ENCODE data around the gene FADS2. TPM values are rescaled to one million over a fixed set of nuclear protein-coding genes. Genes with fewer than 3 reads are reported as not detected.

FADS2 gene
- total and polyA plus RNA-seq, 3 donors from 2014 or later: 73.5 to 123 (median 80.8) TPM

DNA sequence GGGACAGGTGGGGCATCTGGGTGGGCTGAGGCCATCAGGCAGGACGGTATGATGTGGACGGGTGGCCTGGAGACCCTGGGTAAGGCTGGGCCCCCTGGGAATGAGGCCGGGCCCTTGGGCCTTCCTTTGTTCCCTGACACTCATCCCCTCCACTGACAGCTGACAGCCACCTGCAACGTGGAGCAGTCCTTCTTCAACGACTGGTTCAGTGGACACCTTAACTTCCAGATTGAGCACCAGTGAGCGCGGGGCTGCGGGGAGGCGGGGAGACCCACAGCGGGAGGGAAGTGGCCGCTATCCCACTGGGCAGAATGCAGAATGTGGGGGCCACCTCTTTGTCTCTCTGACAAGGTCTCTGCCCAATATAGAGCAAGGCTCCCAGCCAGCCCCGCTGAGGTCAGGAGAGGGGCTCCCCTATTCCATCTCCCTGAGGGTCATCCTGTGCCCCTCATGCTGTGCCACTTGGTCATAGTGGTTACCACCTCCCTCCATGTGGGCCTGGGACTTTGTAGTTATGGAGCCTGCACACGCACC is 35.5 kb downstream of the FADS2 start:
- no peak for DNase-seq
- intact Hi-C loops (cut with DNase I; ENCODE audit: low total_unique reads): no loop called here
- Histone ChIP-seq H3K9me3 (no peaks in the 10 kb centered on the region), H3K36me3 (ENCODE audit: low read depth, missing control alignments) (no peaks in the 10 kb centered on the region), H3K27ac (no peak overlapping the region), H3K4me3 (no peak overlapping the region), H3K4me1 (peaks cover 11% of the 10 kb centered on the region), H3K27me3 (no peaks in the 10 kb centered on the region)
- TF ChIP-seq, protein P1, sequence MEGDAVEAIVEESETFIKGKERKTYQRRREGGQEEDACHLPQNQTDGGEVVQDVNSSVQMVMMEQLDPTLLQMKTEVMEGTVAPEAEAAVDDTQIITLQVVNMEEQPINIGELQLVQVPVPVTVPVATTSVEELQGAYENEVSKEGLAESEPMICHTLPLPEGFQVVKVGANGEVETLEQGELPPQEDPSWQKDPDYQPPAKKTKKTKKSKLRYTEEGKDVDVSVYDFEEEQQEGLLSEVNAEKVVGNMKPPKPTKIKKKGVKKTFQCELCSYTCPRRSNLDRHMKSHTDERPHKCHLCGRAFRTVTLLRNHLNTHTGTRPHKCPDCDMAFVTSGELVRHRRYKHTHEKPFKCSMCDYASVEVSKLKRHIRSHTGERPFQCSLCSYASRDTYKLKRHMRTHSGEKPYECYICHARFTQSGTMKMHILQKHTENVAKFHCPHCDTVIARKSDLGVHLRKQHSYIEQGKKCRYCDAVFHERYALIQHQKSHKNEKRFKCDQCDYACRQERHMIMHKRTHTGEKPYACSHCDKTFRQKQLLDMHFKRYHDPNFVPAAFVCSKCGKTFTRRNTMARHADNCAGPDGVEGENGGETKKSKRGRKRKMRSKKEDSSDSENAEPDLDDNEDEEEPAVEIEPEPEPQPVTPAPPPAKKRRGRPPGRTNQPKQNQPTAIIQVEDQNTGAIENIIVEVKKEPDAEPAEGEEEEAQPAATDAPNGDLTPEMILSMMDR (IDR thresholded peaks at IDR 0.05): no peak
- no peak for TF ChIP-seq POLR2A (IDR thresholded peaks at IDR 0.05)
- 88 to 90% methylated on average over 11 to 13 of the region's 13 CpGs for WGBS, 2 donors

DNA sequence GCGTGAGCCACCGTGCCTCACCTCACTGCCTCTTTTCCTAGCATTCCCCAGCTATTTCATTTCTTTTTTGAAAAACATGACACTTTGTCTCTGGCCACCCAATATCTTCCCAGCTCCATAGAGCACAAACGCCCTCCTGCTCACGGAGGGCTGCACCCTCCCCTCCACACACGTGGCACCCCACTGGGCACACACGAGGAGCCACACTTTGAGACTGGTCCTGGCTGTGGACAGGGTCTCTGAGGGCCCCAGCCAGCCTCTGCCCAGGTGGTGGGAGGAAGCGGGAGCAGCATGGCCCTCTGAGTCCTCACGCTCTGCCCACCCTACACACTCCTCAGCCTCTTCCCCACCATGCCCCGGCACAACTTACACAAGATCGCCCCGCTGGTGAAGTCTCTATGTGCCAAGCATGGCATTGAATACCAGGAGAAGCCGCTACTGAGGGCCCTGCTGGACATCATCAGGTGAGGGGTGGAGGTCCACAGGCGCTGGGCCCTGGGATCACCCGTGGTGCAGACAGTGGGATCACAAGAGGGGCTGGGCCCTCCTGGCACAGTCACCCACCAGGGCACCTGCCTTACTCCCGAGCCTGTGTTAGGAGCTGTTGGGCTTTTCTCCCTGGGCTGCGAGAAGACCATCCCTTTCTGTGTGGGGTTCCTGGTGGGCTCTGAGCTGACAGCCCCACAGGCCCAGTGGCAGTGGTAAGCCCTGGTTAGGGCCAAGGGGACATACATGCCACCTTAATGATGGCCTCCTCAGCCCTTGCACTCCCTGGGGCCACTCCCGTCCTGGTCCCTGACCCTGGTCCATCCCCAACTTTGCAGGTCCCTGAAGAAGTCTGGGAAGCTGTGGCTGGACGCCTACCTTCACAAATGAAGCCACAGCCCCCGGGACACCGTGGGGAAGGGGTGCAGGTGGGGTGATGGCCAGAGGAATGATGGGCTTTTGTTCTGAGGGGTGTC is 37.0 kb downstream of the FADS2 start:
- no peak overlapping the region for H3K27ac ChIP-seq
- no peaks in the 10 kb centered on the region for H3K9me3 ChIP-seq
- no peaks in the 10 kb centered on the region for H3K27me3 ChIP-seq
- intact Hi-C loops (cut with DNase I; ENCODE audit: low total_unique reads): no loop called here
- no peaks in the 10 kb centered on the region for H3K36me3 ChIP-seq (ENCODE audit: low read depth, missing control alignments)
- H3K4me1 ChIP-seq: peaks cover 16% of the 10 kb centered on the region
- no peak for TF ChIP-seq POLR2A (IDR thresholded peaks at IDR 0.05)
- TF ChIP-seq, protein P1 (IDR thresholded peaks at IDR 0.05): no peak
- DNase-seq: no peak
- WGBS, 2 donors: 92 to 93% methylated on average over 15 to 19 of the region's 20 CpGs
- no peak overlapping the region for H3K4me3 ChIP-seq

- no peaks in the 10 kb centered on the region for H3K27me3 ChIP-seq
- H3K27ac ChIP-seq: no peak overlapping the region
- intact Hi-C loops (cut with DNase I; ENCODE audit: low total_unique reads): no loop called here
- H3K4me1 ChIP-seq: peaks cover 18% of the 10 kb centered on the region
- no peak overlapping the region for H3K4me3 ChIP-seq
- 60 to 83% methylated on average over 1 to 14 of the region's 18 CpGs for WGBS, 2 donors
- TF ChIP-seq POLR2A (IDR thresholded peaks at IDR 0.05): no peak
- TF ChIP-seq, protein P1 (IDR thresholded peaks at IDR 0.05): no peak
- no peaks in the 10 kb centered on the region for H3K36me3 ChIP-seq (ENCODE audit: low read depth, missing control alignments)
- H3K9me3 ChIP-seq: no peaks in the 10 kb centered on the region
- no peak for DNase-seq
These were observed 38.3 kb downstream of the FADS2 start for GRCh38 chr11:61866231-61866957.

GRCh38 chr11:61866958-61867343 is 38.9 kb downstream of the FADS2 start:
- no peaks in the 10 kb centered on the region for H3K36me3 ChIP-seq (ENCODE audit: low read depth, missing control alignments)

More at GRCh38 chr11:61866958-61867343, 38.9 kb downstream of the FADS2 start:
- Histone ChIP-seq H3K4me1 (peaks cover 22% of the 10 kb centered on the region), H3K27me3 (no peaks in the 10 kb centered on the region), H3K4me3 (no peak overlapping the region), H3K27ac (no peak overlapping the region), H3K9me3 (no peaks in the 10 kb centered on the region)
- no peak for DNase-seq
- TF ChIP-seq POLR2A (IDR thresholded peaks at IDR 0.05): no peak
- TF ChIP-seq, protein P1 (IDR thresholded peaks at IDR 0.05): no peak
- intact Hi-C loops (cut with DNase I; ENCODE audit: low total_unique reads): no loop called here
- WGBS, 2 donors: 84 to 96% methylated on average over 5 to 6 of the region's 6 CpGs
